ENCODE results near the gene BLMH. TPM values are rescaled to one million over a fixed set of nuclear protein-coding genes. Genes with fewer than 3 reads are reported as not detected.

The BLMH gene
- total RNA-seq (2014; rRNA removed; shearing (Covaris generic)), result 47.0 TPM in 2 replicates

GRCh38 chr17:30291543-30292285 is at the start of gene BLMH:
Gene BLMH, minus strand, starts transcription at chr17:30291944. Its CDS starts 125 bp downstream, at chr17:30291819.
- peak; percentile 52 for DNase-seq (ENCODE audit: low spot score)
- in situ Hi-C loops (cut with HindIII; ENCODE audit: low sequenced_read_pairs), result no loop called here

DNA sequence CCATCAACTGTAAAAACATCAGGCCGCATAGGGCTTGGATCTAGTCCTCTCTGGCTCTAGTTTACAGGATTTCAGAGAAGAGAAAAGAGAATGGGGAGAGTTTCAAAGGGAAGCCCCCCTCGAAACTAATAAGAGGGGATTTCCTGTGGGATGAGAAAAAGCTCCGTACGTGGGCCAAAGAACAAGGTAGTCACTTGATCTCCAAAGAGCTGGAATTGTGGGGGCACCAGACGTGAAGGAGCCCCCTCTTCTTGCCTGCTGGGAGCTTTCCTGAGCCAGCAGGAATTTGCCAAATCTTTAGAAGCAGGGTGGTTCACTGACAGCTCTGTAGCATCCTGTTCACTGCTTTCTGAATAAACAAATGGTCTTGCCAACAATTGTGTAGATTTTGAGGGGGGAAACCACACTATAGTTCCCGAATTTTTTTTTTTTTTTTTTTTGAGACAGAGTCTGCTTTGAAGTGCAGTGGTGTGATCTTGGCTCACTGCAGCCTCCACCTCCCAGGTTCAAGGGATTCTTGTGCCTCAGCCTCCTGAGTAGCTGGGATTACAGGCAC is 49.1 kb upstream of the BLMH start:
- DNase-seq (ENCODE audit: low spot score), result no peak
- in situ Hi-C loops (cut with HindIII; ENCODE audit: low sequenced_read_pairs), result no loop called here

DNA sequence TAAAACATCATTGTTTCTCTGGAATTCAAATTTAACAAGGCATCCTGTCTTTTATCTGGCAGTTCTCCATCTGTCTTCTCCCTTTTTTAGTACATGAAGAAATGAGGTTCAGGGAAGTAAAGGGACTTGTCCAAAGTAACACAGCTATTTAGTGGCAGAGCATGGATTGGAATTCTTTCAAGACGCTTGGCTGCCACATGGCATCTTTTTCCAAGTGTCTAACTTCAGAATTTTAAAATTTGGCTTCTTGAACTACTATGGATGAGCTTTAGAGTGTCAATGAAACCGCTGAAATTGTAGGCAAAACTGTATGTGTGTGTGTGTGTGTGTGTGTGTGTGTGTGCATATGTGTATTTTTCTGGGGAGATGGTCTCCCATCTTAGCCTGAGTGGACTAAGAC is 47.3 kb upstream of the BLMH start:
- no peak for DNase-seq (ENCODE audit: low spot score)
- in situ Hi-C loops (cut with HindIII; ENCODE audit: low sequenced_read_pairs), result no loop called here

GRCh38 chr17:30337393-30337999 is 45.8 kb upstream of the BLMH start:
- in situ Hi-C loops (cut with HindIII; ENCODE audit: low sequenced_read_pairs), result no loop called here
- no peak for DNase-seq (ENCODE audit: low spot score)

DNA sequence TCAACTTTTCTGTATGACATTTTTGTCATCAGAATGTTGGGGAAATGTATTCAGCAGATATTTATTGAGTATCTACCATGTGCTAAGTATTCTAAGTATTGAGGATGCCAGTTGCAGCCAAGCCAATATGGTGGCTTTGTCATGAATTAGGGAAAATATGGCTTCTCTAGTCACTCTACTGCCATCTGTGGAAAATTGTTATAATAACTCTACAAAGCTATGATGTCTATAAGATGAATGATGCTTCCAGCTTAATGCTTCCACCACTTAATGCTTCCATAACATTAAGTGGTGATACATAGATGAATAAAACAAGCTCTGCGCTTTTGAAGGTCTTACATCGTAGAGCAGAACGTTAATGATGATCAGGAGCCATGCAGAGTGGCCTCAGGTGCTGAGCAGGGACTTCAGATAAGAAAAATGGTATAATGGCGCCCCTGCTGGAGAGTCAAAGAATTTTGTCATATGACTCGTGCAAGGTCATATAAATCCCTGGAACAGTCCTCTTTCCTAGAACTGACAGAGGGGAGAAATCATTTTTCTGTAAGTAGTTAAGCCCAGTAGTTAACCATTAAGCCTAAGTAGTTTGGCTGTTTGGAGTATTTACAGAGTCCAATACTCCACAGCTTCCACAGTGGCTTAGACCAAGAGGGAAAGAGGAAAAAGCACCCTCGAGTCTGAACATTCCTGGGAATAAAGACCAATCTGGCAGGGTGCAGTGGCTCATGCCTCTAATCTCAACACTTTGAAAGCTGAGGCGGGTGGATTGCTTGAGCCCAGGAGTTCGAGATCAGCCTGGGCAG is 44.8 kb upstream of the BLMH start:
- in situ Hi-C loops (cut with HindIII; ENCODE audit: low sequenced_read_pairs), result no loop called here
- DNase-seq (ENCODE audit: low spot score), result peak; percentile 17

- no peak for DNase-seq (ENCODE audit: low spot score)
- in situ Hi-C loops (cut with HindIII; ENCODE audit: low sequenced_read_pairs), result no loop called here
Measured at GRCh38 chr17:30334421-30334820, 42.7 kb upstream of the BLMH start.

- DNase-seq (ENCODE audit: low spot score), result no peak
- in situ Hi-C loops (cut with HindIII; ENCODE audit: low sequenced_read_pairs), result no loop called here
Measured at GRCh38 chr17:30333503-30334360, 42.0 kb upstream of the BLMH start, which contains the start of gene TMIGD1. Gene TMIGD1, minus strand, starts transcription at chr17:30334057. Its CDS starts 1,924 bp downstream, at chr17:30332133.

- in situ Hi-C loops (cut with HindIII; ENCODE audit: low sequenced_read_pairs), result no loop called here
- no peak for DNase-seq (ENCODE audit: low spot score)
Measured at GRCh38 chr17:30332057-30332542, 40.4 kb upstream of the BLMH start.

- in situ Hi-C loops (cut with HindIII; ENCODE audit: low sequenced_read_pairs), result no loop called here
- no peak for DNase-seq (ENCODE audit: low spot score)
Measured at GRCh38 chr17:30326809-30327208, 35.1 kb upstream of the BLMH start.

- DNase-seq (ENCODE audit: low spot score), result no peak
- in situ Hi-C loops (cut with HindIII; ENCODE audit: low sequenced_read_pairs), result no loop called here
Measured at GRCh38 chr17:30324723-30325122, 33.0 kb upstream of the BLMH start.

DNA sequence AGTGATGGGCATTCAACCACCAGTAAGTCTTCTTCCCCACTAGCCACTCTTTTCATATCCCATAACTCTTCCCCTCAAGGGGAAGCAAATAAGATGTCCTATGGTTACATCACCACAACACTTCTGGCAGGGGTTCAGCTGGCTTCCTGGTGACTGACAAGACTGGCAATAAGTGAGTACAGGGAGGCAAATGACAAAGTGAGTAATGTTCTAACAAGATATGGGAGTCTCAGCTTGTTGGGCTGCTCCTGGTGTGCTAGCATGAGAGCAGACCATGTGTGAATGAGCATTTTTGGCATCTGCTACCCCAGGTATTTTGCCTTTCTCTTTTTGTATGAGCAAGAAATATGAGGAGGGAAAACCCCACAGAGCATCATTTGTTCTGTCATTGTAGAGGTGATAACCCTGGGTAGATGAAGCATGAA is 32.2 kb upstream of the BLMH start:
- DNase-seq (ENCODE audit: low spot score), result no peak
- in situ Hi-C loops (cut with HindIII; ENCODE audit: low sequenced_read_pairs), result no loop called here

- in situ Hi-C loops (cut with HindIII; ENCODE audit: low sequenced_read_pairs), result no loop called here
- DNase-seq (ENCODE audit: low spot score), result no peak
Measured at GRCh38 chr17:30323262-30323894, 31.6 kb upstream of the BLMH start.

GRCh38 chr17:30321314-30321713 is 29.6 kb upstream of the BLMH start:
- DNase-seq (ENCODE audit: low spot score), result no peak
- in situ Hi-C loops (cut with HindIII; ENCODE audit: low sequenced_read_pairs), result no loop called here

GRCh38 chr17:30318155-30318554 is 26.4 kb upstream of the BLMH start:
- in situ Hi-C loops (cut with HindIII; ENCODE audit: low sequenced_read_pairs), result no loop called here
- DNase-seq (ENCODE audit: low spot score), result no peak

DNA sequence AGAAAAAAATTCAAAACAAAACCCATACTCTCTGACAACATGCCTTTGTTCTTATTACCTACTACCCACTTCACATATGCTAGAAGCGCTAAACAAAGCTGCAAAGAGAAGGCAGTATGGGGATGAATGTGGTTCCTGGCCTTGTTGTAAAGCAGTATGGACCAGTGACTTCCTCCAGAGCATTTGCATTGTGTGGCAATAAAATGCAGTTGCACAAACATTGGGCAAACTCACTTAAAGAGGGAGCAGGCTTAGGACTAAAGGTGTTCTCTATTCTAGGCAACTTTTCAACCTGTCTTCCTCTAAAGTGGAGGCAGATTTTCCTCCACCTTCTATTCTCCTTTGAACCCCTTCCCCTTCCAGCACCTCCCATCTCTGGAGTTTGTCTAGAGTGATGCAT is 25.0 kb upstream of the BLMH start:
- no peak for DNase-seq (ENCODE audit: low spot score)
- in situ Hi-C loops (cut with HindIII; ENCODE audit: low sequenced_read_pairs), result no loop called here

DNA sequence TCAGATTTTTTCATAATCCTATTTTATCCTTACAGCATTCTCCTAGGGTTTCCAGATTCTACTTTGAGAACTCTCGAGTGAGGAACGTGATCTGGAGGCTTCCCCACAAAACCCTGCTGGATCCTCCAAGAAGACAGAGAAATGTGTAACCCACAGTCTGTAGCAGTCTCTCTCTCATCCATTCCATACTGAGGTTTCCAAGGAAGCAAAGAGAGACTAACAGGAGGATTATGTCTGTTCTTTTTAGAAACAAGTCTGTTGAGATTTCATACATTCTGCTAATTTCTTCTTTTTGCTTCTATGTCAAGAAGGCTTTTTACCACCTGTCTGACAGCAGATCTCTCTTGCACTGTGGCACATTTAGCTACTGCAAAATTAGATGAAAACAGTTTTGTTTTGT is 23.4 kb upstream of the BLMH start:
- in situ Hi-C loops (cut with HindIII; ENCODE audit: low sequenced_read_pairs), result no loop called here
- DNase-seq (ENCODE audit: low spot score), result no peak

DNA sequence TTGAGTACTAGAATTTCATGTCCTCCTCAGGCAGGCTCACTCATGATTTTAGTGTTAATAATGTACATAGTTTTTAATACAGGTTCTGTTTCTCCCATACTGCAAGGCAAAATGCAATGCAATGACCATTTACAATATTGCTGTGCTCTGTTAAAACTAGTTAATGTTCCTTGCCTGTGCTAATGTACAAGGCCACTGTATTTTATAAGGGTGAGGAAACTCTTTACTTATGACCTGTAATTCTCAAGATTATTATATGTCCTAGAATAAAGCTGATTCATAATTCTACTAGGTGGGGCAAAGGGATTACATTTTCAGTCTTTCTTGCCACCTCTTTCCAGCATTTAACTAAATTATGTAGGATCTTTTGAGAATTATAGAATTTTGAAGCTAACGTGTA is 22.7 kb upstream of the BLMH start:
- in situ Hi-C loops (cut with HindIII; ENCODE audit: low sequenced_read_pairs), result no loop called here
- DNase-seq (ENCODE audit: low spot score), result no peak

GRCh38 chr17:30312226-30312625 is 20.5 kb upstream of the BLMH start:
- in situ Hi-C loops (cut with HindIII; ENCODE audit: low sequenced_read_pairs), result no loop called here
- no peak for DNase-seq (ENCODE audit: low spot score)
